Left lung (tissue), 10 donors: Measurements from ENCODE around the gene ZNF816. TPM values are rescaled to one million over a fixed set of nuclear protein-coding genes. Genes with fewer than 3 reads are reported as not detected.
A peak's percentile ranks its signal among the peaks of the same experiment; 100 is the strongest.

ENCODE experiments used
- ATAC-seq: fragments of 200-7000 bp; cut with Tn5 transposase; one replicate; pipeline ENCODE4 v1.9.1; 2020; ENCODE audit warnings: moderate library complexity
- DNase-seq, 4 donors: peaks; one replicate each; pipeline ENCODE4 v3.0.0-alpha.2; 2013 to 2020
- H3K27ac ChIP-seq, 2 donors: fragments of 200-600 bp; sonication (generic) in 1 of 2; one replicate each; pipeline versions ENCODE4 v1.5.0 to v1.8.0; 2020 to 2021
- H3K27me3 ChIP-seq, 2 donors: fragments of 200-600 bp; sonication (generic) in 1 of 2; one replicate each; pipeline versions ENCODE4 v1.5.0 to v1.8.0; 2020 to 2021
- H3K36me3 ChIP-seq, 2 donors: fragments of 200-600 bp; sonication (generic) in 1 of 2; one replicate each; pipeline versions ENCODE4 v1.5.0 to v1.8.0; 2020 to 2021
- H3K4me1 ChIP-seq, 2 donors: fragments of 200-600 bp; one replicate each; pipeline ENCODE4 v1.8.0; 2021
- H3K4me3 ChIP-seq, 2 donors: fragments of 200-600 bp; sonication (generic) in 1 of 2; one replicate each; pipeline versions ENCODE4 v1.5.0 to v1.8.0; 2020 to 2021; ENCODE audit warnings: mild to moderate bottlenecking in 1 of 2
- H3K9me3 ChIP-seq, 2 donors: fragments of 200-600 bp; sonication (generic) in 1 of 2; one replicate each; pipeline versions ENCODE4 v1.5.0 to v1.8.0; 2020 to 2021
- CTCF ChIP-seq, 2 donors: fragments of 200-600 bp; sonication (generic) in 1 of 2; IDR thresholded peaks; one replicate each; pipeline versions ENCODE4 v1.5.0 to v1.8.0; 2021; ENCODE audit warnings: antibody characterized with exemption in 2 of 2
- intact Hi-C, 2 donors: fragments of 100-400 bp; cut with DNase I; formaldehyde crosslinking; loops; one replicate each; pipeline versions ENCODE4 v1.11.2 to v1.14.2; 2022
- polyA plus RNA-seq, 6 donors: library from polyadenylated mRNA; unstranded; fragments of 120-200 nt; gene quantifications; one replicate each; pipeline ENCODE4 v1.2.1, GENCODE V29; 2013; ENCODE audit not compliant: insufficient read length in 6 of 6
- total RNA-seq, 2 donors: library from RNA; stranded (reverse); fragmentation: NEBNext Ultra II Directional; extraction: Animal tissue kit (Norgen Biotek cat#: 25700); gene quantifications; one replicate each; pipeline ENCODE4 v1.2.1, GENCODE V29; 2021
- donor health status: DM: no; HTN: yes; CAD: no.
- donor health status: DM: no; HTN: no; CAD: no.

The ZNF816 gene
- total and polyA plus RNA-seq, 8 donors, result 10.9 to 23.3 (median 17.8) TPM

- TF ChIP-seq CTCF (IDR thresholded peaks at IDR 0.05), result no peak
- intact Hi-C loops, result no loop called here
- DNase-seq (no peak), ATAC-seq (no peak)
- Histone ChIP-seq H3K4me1 (peaks cover 0 to 21% of the 10 kb centered on the region in 2 donors), H3K4me3 (no peak overlapping the region), H3K36me3 (no peaks in the 10 kb centered on the region), H3K27me3 (no peaks in the 10 kb centered on the region), H3K9me3 (peaks cover 0 to 40% of the 10 kb centered on the region in 2 donors), H3K27ac (no peak overlapping the region)
These were observed 33.0 kb upstream of the ZNF816 start for GRCh38 chr19:52995711-52996110.

- intact Hi-C loops, result no loop called here
- Histone ChIP-seq H3K4me1 (peaks cover 0 to 21% of the 10 kb centered on the region in 2 donors), H3K9me3 (peaks cover 0 to 32% of the 10 kb centered on the region in 2 donors), H3K27ac (peak overlapping the region; percentile 48 to 65), H3K4me3 (peak overlapping the region; percentile 23 to 48), H3K27me3 (no peaks in the 10 kb centered on the region), H3K36me3 (peaks cover 0 to 3% of the 10 kb centered on the region in 2 donors)
- peak; percentile 43 to 78 for TF ChIP-seq CTCF (IDR thresholded peaks at IDR 0.05)
- DNase-seq (peak; percentile 68 to 89 (median 82)), ATAC-seq (peak; percentile 98)
These were observed 30.9 kb upstream of the ZNF816 start for GRCh38 chr19:52993342-52994178.

GRCh38 chr19:52992109-52993004, 29.7 kb upstream of the ZNF816 start:
- Histone ChIP-seq H3K4me3 (peak overlapping the region; percentile 23 to 48), H3K4me1 (peaks cover 0 to 21% of the 10 kb centered on the region in 2 donors), H3K27me3 (no peaks in the 10 kb centered on the region), H3K36me3 (peaks cover 0 to 11% of the 10 kb centered on the region in 2 donors), H3K27ac (peak overlapping the region in 1 of 2 donors; percentile 65), H3K9me3 (peaks cover 0 to 32% of the 10 kb centered on the region in 2 donors)
- DNase-seq (peak in 3 of 4 donors; percentile 6 to 78 (median 34)), ATAC-seq (peak; percentile 27)
- intact Hi-C loops, result no loop called here
- no peak for TF ChIP-seq CTCF (IDR thresholded peaks at IDR 0.05)

GRCh38 chr19:52991484-52991883, 28.8 kb upstream of the ZNF816 start:
- Histone ChIP-seq H3K9me3 (peaks cover 0 to 26% of the 10 kb centered on the region in 2 donors), H3K4me3 (no peak overlapping the region), H3K36me3 (peaks cover 0 to 15% of the 10 kb centered on the region in 2 donors), H3K27ac (no peak overlapping the region), H3K27me3 (no peaks in the 10 kb centered on the region), H3K4me1 (peaks cover 0 to 21% of the 10 kb centered on the region in 2 donors)
- intact Hi-C loops, result no loop called here
- TF ChIP-seq CTCF (IDR thresholded peaks at IDR 0.05), result no peak
- ATAC-seq (no peak), DNase-seq (no peak)
